GM12872 (cell line): ENCODE results near the gene XRCC5.

Source experiments
- CTCF ChIP-seq: IDR thresholded peaks from 3 replicates; pipeline ENCODE4 v1.5.1; 2011; ENCODE audit warnings: low read depth, mild to moderate bottlenecking, low read length, moderate library complexity; ENCODE audit not compliant: insufficient read depth

XRCC5 gene

GRCh38 chr2:216092646-216093045 is 16.5 kb upstream of the XRCC5 start:
- no peak for TF ChIP-seq CTCF

GRCh38 chr2:216094701-216095100 is 14.4 kb upstream of the XRCC5 start:
- TF ChIP-seq CTCF, result no peak

GRCh38 chr2:216098421-216099334 is 10.5 kb upstream of the XRCC5 start:
- TF ChIP-seq CTCF, result no peak

- TF ChIP-seq CTCF, result no peak
These were observed 8.0 kb upstream of the XRCC5 start for GRCh38 chr2:216101109-216101508.

GRCh38 chr2:216103213-216103612 is 5.9 kb upstream of the XRCC5 start:
- no peak for TF ChIP-seq CTCF

GRCh38 chr2:216104691-216105090 is 4.5 kb upstream of the XRCC5 start:
- TF ChIP-seq CTCF, result no peak

- no peak for TF ChIP-seq CTCF
These were observed 1.8 kb upstream of the XRCC5 start for GRCh38 chr2:216107320-216107719.
